Glomerular visceral epithelial cell (primary cell): ENCODE results near the gene FOXD1.
"Not testable (repeated sequence)": the region's sequence is repeated elsewhere in the genome, so short reads cannot be mapped to it uniquely, and the experiment has no call there.

Experiments
- DNase-seq: peaks from one replicate; pipeline ENCODE4 v3.0.0-alpha.2; 2016; ENCODE audit errors: extremely low spot score

The FOXD1 gene

GRCh38 chr5:73448463-73449136, at the start of gene FOXD1:
TSS of gene FOXD1 (minus strand) at chr5:73448777. CDS start at chr5:73448362, 415 bp downstream.
- peak; percentile 97 for DNase-seq

- DNase-seq = no peak
Observed at GRCh38 chr5:73497497-73498056, 49.0 kb upstream of the FOXD1 start.

GRCh38 chr5:73496984-73497457, 48.4 kb upstream of the FOXD1 start:
- DNase-seq = peak; percentile 74

GRCh38 chr5:73495772-73496335, 47.3 kb upstream of the FOXD1 start:
- DNase-seq = no peak

- no peak for DNase-seq
Observed at GRCh38 chr5:73494721-73495120, 46.1 kb upstream of the FOXD1 start.

GRCh38 chr5:73493421-73493820, 44.8 kb upstream of the FOXD1 start:
- no peak for DNase-seq

- DNase-seq = no peak
Observed at GRCh38 chr5:73491155-73491554, 42.6 kb upstream of the FOXD1 start.

- DNase-seq = no peak
Observed at GRCh38 chr5:73490088-73490487, 41.5 kb upstream of the FOXD1 start.

- no peak for DNase-seq
Observed at GRCh38 chr5:73488806-73489205, 40.2 kb upstream of the FOXD1 start.

GRCh38 chr5:73487815-73488214, 39.2 kb upstream of the FOXD1 start:
- DNase-seq = no peak

- not testable (repeated sequence) for DNase-seq
Observed at GRCh38 chr5:73487257-73487656, 38.7 kb upstream of the FOXD1 start.

GRCh38 chr5:73486119-73486899, 37.7 kb upstream of the FOXD1 start:
- no peak for DNase-seq

- DNase-seq = no peak
Observed at GRCh38 chr5:73485715-73486114, 37.1 kb upstream of the FOXD1 start.

GRCh38 chr5:73484511-73484910, 35.9 kb upstream of the FOXD1 start:
- no peak for DNase-seq

- no peak for DNase-seq
Observed at GRCh38 chr5:73483676-73484075, 35.1 kb upstream of the FOXD1 start.

- DNase-seq = no peak
Observed at GRCh38 chr5:73482383-73483136, 34.0 kb upstream of the FOXD1 start.

GRCh38 chr5:73480500-73480899, 31.9 kb upstream of the FOXD1 start:
- no peak for DNase-seq

GRCh38 chr5:73472116-73472515, 23.5 kb upstream of the FOXD1 start:
- no peak for DNase-seq

- no peak for DNase-seq
Observed at GRCh38 chr5:73471654-73472053, 23.1 kb upstream of the FOXD1 start.

- no peak for DNase-seq
Observed at GRCh38 chr5:73469878-73470277, 21.3 kb upstream of the FOXD1 start.

- not testable (repeated sequence) for DNase-seq
Observed at GRCh38 chr5:73468638-73469037, 20.1 kb upstream of the FOXD1 start.
